Measurements from ENCODE around the gene S1PR3.

The S1PR3 gene

DNA sequence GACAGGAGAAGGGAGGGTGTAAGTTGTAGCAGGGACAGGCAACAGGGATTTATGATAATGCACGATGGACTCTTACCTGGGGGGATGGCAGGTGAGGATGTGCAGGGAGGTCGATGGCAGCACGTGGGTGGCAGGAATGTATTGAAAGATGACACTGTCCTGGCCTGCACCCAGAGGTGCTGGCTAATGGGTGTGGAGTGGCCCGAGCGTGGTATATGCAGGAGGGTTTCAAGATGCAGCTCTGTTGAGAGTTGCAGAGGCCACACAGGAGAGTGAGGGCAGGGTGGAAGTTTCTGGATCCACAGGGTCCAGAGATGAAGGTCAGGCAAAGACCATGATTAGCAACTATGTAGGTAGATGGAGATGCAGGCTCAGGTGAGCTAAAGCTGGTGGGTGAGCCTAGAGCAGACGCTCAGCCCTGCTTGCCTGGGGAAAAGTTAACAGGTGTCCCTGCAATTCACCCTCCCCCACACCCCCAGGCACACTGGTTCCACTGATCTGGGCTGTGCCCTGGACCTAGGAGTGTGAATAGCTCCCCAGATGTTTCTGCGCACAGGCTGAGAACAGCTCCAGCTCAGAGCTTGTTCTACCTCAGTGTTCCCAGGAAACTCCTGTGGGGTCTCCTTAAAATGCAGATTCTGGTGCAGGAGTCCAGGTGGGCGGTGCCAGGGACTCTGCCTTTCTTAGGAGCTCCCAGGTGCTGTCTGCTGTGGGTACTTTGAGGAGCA is 21.5 kb upstream of the S1PR3 start:
- DNase-seq (ENCODE audit: low read depth): no peak

DNA sequence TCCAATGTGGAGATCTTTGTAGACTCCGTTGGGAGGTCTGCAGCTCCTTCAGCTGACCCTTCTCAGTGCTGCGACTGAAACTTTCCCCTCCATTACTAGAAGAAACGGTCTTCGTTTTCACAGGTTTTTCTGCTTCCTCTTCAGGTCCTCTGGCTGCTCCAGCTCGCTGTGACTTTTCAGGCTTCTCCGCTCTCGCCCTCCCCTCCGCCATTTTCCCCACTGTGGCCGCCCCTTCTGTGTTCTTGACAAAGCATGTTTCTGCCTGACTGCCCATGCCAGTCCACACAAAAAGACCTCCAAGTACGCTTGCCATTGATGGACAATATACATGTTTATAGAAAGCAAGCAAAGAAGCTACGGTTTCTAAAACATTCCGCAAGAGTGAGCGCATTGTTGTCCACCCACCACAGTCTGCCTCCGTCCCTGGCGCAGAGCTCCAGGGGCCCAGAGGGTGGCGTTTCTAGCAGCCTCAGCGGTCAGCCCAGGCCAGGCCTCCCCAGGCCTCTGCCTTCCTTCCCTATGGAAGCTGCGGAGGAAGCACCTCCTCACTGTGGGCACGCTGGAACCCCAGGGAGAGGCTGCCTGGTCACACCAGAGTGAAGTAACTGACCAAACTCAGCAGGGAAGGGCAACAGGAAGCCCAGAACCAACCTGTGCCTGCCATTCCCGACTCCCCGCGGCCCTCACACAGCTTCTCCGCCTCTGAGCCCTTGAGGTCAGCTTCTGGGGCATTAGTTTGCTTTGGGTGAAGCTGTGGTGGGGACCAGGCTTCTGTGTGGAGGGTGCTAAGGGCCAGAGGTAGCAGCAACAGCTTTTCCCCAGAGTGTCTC is 19.9 kb upstream of the S1PR3 start:
- DNase-seq (ENCODE audit: low read depth): no peak

DNA sequence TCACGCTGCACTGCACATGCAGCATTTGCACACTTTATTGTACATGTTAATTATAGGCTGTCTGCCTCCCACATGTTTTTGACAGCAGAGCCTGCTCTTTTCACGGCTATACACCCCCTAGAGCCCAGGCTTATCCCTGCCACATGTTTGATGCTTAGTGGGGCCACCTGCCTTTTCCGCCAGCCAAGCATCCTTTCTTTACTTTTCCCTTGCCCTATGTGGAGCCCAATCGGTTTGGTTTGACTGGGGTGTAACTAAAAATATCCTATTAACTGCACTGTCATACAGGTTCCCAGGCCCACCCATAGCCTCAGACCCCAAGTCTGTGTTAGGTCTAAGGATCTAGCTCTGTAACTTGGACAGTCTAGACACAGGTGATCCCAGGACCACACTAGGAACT is 18.9 kb upstream of the S1PR3 start:
- DNase-seq (ENCODE audit: low read depth): no peak

DNA sequence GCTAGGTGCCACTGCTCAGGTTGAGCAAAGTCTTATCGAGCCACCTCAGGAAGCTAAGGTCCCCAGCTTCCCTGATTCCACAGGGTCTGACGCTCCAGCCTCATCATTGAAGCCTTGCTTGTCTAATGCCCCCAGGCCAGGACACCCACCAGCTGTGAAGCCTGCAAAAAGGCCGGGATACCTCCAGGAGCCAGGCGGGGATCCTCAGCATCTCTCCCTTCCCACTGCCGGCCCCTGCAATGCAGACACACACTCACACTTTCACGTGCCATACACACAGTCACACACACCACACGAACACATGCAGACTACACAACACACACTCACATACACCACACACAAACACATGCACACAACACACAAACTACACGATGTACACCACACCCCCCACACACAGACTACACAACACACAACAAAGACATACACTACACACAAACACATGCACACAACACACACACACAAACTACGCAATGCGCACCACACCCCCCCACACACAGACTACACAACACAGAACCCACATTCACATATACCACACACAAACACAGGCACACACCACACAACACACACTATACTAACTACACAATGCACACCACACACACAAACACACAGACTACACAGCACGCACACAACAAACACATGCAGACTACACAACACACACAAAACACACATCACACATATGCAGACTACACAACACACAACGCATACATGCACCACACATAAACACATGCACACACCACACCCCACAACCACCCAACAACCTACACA is 17.8 kb upstream of the S1PR3 start:
- no peak for DNase-seq (ENCODE audit: low read depth)

DNA sequence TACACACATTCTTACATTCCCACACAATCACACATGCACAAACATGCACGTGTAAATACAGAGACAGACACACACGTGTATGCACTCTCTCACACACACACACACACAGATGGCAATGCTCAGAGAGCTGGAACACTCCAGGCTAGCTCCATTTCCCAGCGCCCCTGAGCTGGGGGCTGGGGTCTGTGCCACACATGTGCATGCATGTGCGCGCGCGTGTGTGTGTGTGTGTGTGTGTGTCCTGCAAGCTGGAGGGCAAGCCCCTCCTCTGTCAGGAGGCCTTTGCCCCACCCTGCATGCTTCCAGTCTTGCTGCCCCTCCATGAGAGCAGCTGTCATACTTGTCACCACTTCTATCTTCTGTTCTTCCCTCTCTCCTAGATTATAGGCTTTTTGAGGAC is 16.6 kb upstream of the S1PR3 start:
- DNase-seq (ENCODE audit: low read depth): no peak

DNA sequence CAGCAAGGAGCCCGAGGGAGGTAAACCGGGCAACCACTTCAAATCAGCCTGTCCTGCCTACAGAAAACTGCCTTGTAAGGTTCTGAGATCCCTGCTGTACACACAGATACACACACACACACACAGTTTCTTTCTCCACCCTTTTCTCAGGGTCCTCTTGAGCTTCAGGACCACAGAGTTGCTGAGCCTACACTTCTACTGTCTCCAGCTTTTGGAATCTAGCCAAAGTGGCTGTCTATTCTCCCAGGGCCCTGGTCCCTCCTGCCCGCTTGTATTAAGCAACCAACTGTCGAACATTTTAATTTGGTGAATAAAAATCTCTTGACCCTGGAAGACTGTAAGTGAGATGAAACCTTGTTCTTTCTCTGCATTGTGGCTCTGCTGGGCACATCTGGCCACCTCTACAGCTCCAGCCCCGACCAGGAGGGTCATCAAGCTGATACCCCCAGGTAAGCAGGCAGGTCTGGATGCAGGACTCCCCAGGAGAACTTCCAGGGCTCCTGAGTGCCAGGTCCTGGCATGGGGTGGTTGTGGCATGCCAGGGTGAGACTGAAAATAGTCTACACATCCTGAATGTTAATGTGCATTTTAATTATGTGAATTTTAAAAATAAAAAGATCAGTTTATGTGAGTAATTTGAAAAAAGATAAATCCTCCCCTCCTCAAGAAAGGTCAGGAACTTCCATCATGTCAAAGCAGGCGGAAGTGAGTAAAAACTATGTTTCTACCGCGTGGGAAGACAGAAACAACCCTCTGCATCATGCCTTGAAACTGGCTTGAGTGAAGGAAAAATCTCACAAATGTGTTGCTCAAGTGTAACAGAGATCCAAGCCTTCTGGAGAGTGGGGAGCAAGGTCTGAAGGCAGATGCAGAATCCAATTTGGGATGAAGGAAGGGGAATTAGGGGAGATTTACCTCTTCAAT is 15.0 kb upstream of the S1PR3 start:
- DNase-seq (ENCODE audit: low read depth): no peak

DNA sequence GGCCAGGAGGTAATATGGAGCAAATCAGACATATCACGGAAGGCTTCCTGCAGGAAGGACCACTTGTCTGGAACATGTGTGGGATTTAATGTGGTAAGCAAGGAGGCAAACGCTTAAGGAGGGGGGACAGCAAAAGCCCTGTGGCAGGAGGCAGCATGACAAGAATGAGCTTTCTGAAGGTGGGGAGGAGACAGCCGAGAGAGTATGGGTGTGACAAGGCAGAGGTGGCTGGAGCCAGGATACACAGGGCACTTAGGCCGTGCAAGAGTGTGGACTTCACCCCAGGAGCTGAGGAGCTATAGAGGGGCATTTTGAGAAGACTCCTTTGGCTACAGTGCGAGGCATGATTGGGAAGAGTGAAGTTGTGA is 14.4 kb upstream of the S1PR3 start:
- no peak for DNase-seq (ENCODE audit: low read depth)

DNA sequence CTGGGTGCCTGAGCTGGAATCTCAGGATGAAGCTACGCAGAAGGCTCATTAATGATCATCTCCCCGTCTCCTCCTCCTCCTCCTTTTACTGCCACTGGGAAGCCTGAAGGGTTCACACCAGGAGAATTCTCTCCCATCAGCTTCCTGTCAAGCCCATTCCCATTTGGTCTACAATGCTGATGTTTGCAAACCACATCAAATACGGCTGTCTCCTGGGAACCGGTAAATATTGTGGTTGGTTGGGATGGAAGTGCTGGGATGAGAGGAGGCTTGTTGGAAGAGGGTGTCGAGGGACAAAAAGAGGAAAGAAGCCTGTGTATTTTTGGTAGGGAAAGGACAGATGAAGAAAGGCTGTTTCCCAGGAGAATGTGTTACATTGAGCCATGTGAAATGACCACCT is 13.2 kb upstream of the S1PR3 start:
- no peak for DNase-seq (ENCODE audit: low read depth)

DNA sequence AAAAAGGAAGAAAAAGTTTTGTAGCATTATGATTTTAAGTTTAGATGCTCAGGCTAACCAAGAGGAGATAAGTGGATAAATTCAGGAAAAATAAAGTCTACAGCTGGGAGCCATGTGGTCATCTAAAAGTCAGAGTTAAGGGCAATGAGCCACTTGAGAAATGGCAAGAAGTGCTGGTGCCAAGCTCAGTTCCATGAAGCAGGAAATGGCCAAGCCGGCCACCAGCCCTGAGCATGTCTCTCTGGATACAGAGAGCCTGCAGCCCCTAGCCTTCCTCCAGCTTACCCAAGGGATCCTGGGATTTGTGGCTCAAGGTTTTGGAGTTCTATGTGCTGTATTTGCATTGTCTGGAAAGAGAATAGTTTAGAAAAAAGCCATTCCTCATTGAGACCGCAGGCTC is 12.2 kb upstream of the S1PR3 start:
- no peak for DNase-seq (ENCODE audit: low read depth)

DNA sequence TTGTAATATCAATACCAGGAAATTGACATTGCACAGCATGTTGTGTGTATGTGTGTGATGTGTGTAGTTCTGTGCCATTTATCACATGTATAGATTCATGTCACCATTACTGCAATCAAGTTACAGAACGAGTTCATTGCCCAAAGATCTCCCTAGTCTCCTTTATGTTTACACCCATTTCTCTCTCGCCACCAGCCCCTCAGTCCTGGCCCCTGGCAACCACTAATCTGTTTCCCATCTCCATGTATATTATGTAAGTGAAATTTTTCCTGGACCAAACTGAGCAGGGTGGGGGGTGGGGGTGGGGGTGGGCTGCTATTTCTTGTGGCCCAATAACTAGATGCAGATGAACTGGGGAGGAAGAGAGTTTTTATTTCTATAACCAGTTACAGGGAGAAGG is 11.5 kb upstream of the S1PR3 start:
- DNase-seq (ENCODE audit: low read depth): no peak

DNA sequence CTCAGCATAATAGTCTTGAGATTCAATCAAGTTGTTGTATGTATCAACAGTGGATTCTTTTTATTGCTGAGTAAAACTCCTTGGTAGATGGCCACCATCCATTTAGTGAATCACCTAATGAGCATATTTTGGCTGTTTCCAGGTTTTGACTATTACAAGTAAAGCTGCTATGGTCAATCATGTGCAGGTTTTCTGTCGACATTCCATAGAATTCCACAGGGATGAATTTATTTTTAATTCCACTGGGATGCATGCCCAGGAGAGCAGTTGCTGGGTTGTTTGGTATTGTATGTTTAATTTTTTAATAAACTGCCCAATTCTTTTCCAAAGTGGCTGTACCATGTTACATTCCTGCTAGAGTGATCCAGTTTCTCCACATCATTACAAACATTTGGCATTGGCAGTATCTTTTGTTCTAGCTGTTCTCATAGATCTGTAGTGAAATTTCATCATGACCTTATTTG is 10.5 kb upstream of the S1PR3 start:
- DNase-seq (ENCODE audit: low read depth): no peak

DNA sequence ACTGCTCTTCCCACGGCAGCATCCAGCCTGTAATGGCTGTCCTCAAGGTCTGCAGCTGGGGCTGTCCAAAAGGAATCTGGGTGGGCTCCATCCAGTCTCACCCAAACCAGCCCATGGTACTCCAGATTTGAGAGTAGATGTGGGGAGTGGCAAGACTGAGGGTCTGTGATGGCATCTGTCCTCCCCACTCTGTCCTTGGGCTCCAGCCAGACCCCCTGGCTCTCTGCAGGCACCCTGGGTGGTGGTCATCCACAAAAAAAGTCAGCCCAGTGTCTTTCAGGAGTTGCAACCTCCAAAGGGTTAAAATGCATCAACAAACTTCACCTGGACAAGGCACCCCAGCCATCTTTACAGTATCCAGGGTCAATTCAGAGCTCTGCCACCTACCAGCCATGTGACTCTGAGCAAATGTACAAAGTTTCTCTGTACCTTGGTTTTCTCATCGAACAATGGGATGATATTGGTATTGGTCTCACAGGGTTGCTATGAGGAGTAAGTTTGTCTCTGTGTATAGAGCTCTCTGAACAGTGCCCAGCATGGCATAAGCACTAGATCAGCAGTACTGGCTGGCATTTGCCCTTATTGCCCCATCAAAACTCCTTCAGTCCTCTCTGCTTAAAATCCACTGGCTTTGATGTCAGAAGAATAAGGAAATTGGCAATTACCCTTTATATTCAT is 7.3 kb upstream of the S1PR3 start:
- no peak for DNase-seq (ENCODE audit: low read depth)

DNA sequence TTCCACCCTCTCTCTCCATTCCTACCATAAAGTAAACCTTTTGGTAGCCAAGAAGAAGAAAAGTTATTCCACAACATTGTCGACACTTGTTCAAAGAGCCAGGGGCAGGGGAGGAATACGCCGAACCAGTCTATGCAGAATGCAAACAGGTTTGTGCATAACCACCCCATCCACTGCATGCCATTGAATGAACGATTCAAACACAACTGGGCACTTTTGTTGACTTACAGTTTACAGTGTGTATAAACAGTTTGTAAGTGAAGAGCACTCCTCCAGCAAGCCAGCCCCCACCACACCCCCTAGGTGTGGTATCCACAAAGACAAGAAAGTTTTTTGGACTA is 6.8 kb upstream of the S1PR3 start:
- no peak for DNase-seq (ENCODE audit: low read depth)

DNA sequence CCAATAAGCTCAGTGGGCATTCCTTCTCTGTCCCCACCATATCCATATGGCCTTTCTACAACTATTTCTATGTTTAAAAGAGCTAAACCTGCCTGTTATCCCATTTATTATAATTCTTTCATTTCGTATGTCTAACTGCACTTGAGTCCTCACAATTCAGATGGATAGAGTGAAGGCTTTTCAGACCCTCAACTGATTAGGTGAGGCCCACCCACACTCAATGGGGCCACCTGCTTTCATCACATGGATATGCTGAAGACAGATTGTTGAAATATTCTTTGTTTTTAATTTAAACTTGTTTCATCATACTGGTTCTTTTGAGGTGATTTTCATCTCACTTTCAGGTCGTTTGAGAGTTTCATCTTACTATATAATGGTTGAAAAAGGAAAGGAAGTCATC is 5.7 kb upstream of the S1PR3 start:
- no peak for DNase-seq (ENCODE audit: low read depth)

DNA sequence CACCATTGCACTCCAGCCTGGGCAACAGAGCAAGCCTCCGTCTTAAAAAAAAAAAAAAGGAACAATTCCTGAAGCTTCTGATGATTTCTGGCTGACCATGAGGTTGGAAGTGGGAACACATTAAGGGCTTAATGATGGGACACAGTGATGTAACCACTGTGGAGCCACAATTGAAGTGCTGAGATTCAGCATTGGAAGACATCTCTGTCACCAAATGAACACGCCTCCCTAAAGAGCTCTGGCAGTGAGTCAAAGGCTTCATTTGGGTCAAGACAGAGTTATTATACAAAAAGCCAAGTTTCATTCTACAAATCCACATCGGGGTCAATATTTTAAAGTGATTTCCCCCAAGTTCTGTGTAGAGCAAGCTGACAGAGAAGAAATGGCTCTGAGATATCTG is 4.5 kb upstream of the S1PR3 start:
- DNase-seq (ENCODE audit: low read depth): no peak

DNA sequence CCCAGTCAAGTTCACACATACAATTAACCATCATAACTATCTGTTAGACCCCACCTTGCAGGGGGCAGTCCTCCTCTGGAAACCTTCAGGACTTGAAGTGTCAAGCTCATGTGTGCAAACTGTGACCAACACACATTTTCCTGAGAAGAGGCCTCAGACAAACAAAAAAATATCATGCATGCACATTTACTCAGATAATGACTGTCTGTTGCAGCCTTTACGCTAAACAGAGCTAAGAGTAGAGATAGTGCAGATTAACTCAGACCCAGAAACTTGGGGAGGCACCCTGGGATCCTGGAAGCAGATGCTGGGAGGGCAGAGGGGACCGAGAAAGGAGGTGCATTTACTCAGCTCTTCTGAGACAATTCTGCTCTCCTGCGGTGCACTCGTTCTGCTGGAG is 3.6 kb upstream of the S1PR3 start:
- no peak for DNase-seq (ENCODE audit: low read depth)

DNA sequence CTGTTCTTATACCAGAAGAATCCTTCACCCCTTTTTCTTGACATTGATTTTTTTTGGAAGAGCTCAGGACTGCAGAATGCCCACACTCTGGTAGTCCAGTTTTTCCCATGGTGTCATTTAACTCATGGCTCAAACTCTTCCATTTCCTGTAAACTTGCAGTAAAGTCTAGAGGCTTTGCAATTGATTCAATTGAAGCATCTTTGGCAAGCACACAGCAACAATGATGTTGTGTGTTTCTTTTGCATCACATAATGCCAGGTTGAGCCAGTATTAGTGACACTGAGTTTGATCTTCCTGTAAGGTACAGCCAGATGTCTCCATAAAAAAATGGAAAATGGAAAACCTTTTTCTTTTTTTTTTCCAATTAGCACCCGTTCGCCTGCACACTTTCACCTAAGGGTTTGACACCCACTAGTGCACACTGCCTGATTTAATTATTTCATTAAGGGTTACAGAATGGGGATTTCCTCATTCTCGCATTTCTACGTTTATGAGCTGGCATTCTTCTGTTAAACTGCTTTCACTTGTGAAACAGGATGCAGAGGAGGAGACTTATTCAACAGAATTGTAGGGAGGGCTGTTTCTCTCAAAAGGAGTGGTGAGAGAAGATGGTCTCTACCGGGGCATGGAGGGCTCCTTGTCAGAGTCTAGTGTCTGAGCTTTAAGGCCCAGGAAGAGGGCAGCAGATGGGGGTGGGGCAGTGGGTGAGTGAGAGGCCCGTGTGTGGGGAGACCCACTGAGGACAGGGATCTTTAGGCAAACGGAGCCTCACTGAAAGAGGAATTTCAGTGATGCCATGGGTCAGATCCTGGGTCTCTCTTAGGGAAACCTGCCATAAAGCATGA is 2.2 kb upstream of the S1PR3 start:
- DNase-seq (ENCODE audit: low read depth): no peak

DNA sequence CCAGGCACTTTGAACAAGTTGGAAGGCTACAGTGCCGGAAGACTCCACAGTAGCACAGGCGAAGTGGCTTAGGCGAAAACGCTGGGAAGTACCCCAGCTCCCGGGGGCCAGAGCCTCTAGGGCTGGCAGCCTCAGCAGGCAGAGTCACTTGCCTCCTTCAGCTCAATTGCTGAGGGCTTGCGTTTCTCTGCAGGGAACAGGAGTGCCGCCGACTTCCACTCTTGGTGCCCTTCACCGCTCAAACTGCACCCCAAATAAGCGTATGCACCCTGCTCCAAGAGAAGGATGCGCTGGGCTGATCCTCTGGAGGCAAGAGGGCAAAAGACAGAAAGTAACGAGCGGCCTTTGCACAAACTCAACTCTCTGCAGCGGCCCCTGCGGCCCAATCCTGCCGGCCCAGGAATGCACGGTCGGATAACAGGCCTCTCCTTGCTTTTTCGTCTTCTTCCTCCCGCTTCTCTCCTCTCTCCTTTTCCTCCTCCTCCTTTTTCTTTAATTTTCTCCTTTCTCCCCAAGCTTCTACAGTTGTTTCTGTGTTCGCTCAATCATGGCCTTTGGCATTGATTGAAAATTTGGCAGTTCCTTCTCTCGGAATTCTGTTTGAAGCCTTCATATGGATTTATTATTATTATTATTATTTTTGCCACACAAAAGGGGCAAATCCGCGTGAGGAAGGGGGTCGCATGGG is 1.1 kb upstream of the S1PR3 start:
- DNase-seq (ENCODE audit: low read depth): no peak

DNA sequence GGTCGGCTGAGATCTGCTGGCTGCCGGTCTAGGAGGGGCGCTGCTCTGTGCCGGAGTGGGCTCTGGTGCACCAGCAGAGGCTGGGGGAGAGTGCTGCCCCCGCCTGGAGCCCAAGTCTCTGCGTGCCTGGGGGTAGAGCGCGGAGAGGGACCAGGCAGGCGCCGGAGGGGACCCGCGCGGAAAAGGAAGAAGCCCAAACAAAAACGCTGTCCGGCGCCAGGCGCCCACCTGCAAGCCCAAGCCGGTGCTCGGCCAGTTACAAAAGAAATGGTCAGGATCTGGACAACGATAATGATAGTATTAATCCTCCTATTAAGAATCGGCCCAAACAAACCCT is 571 bp upstream of the S1PR3 start:
- no peak for DNase-seq (ENCODE audit: low read depth)

DNA sequence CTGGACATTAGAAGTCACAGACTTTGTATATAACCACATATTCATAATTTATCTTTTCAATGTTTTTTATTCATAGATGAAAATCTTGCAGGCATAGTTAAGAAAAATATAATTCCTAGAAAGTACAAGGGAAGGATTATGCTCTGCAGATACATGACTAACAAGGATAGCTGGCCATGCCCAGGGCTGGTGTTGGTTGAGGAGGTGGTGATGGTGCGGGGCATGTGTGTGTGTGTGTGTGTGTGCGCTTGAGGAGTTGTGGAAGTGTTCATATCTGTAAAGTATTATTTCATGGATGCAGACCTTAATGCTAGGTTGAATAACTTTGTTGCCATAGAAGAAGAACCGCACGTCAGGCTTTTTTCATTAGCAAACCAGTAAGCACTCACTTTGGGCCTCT is 1.3 kb downstream of the S1PR3 start:
- no peak for DNase-seq (ENCODE audit: low read depth)

Data from T follicular helper cell (primary cell).